NOMO-1 treated with DMSO at 0.1 percent for 48 hours (cell line): ENCODE measurements around the gene GREB1.

ENCODE experiments used
- DNase-seq: peaks from one replicate; lab custom pipeline; 2025; ENCODE audit not compliant: unreplicated experiment; lab: John Stamatoyannopoulos, UW

GREB1 gene

DNA sequence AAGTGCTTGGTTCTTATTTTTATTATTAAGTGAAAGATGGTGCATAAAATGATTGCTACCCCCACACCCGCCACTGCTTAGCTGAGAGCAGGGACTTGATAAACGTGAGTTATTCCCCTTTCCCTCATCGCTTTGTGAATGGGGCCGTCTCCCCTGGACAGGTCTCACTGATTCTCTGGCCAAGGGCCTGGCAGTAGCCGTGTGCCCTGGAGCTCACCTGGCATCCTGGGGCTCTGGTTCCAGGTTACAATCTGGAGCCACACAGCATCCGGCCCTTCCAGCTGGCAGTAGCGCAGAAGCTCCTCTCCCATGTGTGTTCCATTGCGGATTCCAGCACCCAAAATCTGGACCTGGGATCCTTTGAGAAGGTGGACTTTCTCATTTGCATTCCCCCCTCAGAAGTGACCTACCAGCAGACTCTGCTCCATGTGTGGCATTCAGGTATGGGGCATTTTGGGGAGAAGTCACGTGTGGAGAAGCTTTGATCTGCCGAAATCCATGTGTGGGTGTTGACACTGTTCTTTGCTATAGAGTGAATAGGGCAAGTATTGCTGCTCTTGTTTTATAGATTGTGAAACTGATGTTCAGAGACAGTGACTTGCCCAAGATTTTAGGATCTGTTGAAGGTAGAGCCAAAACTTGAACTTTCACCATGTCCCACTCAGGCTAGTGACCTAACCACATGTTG, 63.8 kb downstream of the GREB1 start:
- no peak for DNase-seq

DNA sequence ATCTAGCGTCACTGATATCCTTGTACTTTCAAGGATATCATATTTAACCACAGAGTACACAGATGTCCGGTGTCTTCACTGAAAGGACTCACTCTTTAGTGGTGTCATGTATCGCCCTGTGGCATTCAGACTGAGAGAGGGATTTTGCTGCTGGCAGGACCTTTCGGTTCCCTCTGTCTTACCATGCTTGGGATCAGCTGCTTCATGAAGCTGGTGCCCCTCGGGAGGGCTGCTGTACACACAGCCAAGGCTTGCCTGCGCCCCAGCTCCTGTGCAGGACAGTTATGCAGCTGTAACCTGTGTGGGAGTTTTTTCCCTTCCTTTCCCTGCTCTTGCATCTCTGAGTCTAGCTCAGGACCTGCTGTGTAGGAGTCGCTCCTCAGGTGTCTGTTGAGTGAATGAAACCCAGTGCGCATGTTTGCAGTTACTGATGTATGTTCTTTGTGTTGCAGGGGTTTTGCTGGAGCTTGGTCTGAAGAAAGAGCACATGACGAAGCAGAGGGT, 64.4 kb downstream of the GREB1 start:
- DNase-seq, result no peak

DNA sequence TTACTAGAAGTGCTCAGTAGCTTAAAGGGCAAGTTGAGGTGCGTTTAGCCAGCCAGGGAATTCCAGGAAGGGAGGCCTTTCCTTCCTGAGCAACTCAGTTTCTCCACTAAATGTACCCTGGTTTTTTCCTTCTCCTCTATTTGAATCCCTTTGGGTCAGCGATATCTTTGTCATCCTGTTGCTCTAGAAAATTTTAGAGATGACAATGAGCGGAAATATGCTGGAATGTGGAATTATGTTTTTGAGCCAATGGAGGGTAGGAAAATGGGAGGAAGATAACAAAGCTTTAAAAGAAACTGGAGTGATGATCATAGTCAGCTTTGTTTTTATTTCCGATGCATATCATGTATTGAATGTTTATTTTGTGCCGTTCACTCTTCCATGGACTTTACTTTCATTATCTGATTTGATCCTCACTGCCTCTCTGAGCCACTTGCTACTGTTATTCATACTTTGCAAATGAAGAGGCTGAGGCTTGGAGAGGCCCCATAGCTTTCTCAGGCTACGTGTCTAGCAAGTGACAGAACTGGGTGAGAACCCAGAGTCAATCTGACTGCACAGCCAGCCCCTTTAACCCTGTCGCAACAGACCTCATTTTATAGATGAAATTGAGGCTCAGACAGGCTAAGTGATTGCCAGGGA, 68.8 kb downstream of the GREB1 start:
- DNase-seq, result no peak

DNA sequence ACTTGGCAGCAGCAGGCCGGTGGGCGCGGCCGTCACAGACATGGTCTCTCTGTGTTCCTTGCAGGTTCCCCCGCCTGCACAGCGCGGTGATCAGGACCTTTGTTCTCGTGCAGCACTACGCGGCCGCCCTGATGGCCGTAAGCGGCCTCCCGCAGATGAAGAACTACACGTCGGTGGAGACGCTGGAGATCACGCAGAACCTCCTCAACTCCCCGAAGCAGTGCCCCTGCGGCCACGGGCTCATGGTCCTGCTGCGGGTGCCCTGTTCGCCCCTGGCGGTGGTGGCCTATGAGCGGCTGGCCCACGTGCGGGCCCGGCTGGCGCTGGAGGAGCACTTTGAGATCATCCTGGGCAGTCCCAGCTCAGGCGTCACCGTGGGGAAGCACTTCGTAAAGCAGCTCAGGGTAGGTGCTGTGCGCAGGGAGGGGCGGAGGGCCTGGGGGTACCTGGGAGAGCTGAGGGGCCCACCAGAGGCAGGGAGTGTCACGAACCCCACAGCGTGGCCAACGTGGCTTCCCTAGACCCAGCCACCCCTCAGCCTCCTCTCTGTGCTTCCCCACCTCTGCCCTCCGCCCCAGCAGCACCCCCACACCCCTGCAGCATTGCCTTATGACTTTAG, 76.9 kb downstream of the GREB1 start:
- DNase-seq, result no peak

DNA sequence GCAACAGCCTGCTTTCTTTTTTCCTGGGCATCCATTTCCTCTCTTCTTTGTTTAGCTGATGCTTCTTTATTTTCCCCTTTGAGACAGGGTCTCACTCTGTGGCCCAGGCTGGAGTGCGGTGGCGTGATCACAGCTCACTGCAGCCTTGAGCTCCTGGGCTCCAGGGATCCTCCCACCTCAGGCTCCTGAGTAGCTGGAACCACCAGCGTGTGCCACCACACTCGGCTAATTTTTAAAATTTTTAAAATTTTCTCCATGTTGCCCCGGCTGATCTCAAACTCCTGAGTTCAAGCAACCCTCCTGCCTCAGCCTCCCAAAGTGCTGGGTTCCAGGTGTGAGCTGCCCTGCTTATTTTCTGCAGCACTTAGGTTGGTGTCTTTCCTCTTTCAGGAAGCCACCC, 77.4 kb downstream of the GREB1 start:
- DNase-seq, result no peak

DNA sequence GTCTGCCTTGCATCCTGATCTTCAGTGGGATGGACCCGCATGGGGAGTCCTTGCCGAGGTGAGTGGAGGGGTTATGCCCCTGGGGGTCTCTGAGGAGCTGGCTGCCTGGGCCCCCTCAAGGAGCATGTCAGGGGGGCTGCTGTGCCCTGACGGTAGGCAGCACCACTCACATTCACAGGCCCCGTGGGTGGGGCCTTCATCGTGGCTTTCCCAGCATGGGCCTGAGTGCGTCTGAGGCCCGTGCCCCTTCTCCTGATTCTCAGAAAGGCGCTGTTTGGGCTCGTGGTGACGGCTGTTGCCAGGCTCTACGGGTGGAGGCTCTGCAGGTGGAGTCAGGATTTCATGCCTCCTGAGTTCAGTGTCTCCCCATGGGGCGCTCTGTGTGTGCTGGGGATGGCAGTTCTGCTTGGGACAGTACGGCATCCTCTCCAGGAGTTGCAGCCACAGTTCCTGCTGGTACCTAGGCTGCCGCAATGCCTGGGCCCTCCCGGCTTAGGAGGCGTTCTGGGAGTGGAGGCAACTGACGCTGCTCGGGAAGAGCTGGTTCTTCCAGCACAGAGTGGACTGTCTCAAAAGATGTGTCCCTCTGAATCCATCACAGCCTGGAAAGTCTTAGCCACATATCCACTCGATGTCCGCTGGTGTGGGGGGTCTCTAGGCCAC, 78.8 kb downstream of the GREB1 start:
- DNase-seq, result no peak

DNA sequence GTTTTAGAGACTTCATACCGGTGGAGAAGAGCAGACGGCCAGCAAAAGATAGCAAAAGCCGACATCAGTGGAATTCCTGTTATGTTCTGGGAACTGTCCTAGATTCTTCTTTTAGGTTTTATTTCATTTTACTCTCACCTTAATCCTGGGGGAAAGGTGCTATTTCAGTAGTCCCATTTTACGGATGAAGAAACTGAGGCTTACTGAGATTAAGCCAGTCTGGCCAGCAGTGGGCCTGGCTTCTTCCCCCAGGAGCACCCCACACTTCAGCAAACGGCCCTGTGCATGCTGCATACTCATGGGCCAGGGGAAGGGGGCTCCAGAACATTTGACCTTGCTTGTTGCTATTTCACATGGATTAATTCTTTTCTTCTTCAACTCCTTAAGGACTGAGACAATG, 79.5 kb downstream of the GREB1 start:
- DNase-seq, result no peak

DNA sequence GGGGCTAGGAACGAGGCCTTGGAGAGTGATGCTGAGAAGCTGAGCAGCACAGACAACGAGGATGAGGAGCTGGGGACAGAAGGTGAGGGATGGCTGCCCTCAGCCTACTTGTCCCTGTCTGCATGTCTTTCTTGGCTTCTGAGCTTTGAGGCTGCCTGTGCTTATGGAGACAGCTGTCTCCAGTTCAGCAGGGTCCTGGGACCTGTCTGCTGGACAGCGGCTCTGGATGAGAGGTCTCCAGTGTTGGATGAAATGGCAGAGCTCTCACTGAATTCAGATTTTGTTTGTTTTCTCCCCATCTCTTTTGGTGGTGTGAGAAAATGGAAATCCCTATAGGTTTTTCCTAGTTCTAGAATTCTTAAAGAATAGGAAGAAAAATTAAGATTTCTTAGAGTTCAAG, 81.4 kb downstream of the GREB1 start:
- DNase-seq, result no peak

DNA sequence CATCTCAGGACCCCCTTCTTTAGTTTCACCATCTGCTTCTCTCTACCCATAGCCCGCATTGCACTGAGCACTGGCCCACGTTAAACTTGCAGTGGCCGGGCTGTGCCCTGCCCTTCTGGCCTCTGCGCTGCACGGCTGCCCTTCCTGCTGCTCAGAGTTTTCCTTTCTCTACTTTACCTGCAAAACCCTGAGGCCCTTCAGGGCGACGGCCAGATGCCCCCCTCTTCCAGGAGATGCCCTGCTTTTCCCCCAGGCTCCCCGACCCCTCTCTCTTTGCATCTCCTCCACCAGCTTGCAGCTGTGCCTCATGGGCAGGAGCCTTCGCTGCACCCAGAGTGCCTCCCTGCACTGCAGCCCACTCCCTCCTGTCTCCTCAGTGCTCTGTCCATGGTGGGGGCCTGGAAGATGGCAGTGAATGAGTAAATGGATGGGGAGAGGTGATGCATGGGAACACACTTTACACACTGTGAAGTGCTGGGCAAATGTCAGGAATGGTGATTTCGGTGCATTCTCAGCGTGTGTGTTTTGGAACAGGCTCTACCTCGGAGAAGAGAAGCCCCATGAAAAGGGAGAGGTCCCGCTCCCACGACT, 82.3 kb downstream of the GREB1 start:
- DNase-seq, result no peak

DNA sequence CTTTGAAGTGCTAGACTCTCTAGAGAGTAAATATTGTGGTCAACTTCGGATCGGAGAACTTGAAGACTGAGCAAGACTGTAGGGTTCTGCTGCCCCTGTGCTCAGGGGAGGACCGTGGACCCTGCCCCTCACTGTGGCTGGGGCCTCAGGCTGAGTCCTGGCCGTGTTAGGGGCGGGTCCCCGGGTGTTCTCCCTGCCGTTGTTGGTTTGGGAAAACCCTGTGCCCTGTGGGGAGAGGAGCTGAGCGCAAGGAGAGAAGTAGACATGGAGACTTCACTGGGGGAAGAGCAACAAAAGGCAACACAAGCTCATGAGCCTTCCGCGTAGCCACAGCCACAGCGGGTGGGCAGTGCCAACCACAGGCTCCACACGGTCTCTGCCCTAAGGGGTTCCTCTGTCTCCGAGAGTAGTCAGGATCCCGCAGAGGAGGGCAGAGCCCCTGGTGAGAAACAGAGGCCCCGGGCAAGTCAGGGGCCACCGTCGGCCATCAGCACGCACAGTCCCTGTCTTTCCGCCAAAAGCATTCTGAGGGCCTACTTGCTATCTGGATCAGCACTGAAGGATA, 83.1 kb downstream of the GREB1 start:
- DNase-seq, result no peak

DNA sequence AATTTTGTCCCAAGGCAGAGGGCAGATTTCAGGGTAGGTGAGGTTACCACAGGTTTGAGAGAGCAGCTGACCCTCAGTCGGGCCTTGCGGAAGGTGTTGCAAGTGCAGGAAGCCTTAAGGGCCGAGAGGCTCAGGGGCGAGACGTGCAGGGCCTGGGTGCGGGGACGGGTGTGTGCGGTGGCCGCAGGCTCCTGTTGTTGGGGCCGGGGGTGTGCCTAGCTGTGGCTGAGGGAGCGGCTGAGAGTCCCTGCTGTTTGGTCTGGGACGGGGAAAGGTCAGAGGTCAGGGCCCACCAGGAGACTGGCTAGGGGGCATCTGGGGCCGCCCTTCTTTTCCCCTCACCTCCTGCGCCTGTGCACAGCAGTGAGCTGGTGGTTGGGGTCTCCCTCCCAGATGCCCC, 83.7 kb downstream of the GREB1 start:
- no peak for DNase-seq

DNA sequence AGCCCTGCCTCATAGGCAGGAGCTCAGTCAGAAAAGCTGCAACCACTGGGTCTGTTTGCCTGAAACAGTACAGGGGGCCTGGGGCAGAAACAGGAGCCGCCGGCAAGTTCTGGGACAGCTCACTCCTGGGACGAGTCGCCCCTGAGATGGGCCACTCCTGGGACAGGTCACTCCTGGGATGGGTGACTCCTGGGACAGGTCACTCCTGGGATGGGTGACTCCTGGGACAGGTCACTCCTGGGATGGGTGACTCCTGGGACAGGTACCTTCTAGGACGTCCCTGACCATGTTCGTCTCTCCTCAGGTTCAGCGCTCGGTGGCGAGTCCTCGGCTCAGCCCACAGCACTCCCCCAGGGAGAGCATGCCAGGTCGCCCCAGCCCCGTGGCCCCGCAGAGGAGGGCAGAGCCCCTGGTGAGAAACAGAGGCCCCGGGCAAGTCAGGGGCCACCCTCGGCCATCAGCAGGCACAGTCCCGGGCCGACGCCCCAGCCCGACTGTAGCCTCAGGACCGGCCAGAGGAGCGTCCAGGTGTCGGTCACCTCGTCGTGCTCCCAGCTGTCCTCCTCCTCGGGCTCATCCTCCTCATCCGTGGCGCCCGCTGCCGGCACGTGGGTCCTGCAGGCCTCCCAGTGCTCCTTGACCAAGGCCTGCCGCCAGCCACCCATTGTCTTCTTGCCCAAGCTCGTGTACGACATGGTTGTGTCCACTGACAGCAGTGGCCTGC, 84.3 kb downstream of the GREB1 start:
- no peak for DNase-seq

DNA sequence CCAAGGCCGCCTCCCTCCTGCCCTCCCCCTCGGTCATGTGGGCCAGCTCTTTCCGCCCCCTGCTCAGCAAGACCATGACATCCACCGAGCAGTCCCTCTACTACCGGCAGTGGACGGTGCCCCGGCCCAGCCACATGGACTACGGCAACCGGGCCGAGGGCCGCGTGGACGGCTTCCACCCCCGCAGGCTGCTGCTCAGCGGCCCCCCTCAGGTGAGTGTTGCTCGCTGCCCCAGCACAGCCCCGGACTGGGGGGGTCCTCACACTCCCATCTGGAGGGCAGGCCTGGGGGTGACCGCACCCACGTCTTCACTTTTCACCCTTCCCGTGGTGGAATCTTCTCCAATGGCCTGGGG, 84.8 kb downstream of the GREB1 start:
- DNase-seq, result no peak

DNA sequence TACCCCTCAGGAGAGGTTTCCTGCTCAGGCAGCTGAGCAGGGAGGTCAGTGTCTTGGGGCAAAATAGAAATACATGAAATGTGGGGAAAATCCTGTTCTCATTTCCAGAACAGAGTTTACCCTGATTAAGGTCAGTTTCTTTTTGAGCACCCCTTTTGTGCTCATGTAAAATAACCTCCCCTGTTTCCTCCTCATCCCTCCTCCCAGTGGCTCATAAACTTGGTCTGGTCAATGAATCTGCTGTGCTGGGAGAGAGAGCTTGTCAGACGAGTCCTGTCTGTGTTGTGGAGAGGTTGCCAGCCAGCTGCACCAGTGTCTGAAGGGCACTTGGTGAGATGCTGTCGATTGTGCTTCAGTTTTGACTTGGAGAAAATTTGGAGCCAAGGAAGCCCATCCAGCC, 87.6 kb downstream of the GREB1 start:
- no peak for DNase-seq

DNA sequence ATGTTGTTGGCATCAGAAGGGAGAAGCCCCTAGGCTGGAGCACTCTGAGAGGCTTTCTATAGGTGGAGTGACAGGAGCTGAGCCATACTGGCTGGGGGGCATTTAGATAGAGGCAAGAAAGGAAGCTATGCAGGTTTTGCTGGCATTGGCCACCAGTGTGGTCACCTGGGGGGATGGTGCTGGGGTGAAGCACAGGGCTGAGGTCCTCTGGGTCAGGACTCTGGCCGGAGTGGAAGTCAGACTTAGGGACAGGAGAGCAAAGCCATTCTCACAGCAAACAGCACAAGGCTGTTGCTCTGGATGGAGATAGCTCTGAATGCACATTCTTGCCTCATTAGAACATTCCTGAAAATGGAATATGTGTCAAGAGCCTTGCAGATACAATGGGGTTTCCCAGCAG, 88.8 kb downstream of the GREB1 start:
- DNase-seq, result no peak

DNA sequence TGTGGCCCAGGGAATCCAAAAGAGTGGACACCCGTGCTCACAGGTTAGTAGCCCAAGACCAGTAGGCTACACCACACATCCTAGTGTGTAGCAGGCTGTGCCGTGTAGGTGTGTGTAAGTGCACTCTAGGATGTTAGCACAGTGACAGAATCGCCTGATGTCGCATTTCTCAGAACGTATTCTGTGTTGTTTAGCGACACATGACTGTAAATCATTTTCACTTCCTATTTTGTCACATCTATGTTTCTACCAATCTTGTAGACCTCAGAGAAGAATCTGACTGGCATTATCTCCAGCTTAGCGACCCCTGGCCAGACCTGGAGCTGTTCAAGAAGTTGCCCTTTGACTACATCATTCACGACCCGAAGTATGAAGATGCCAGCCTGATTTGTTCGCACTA, 91.0 kb downstream of the GREB1 start:
- peak; percentile 37 for DNase-seq

DNA sequence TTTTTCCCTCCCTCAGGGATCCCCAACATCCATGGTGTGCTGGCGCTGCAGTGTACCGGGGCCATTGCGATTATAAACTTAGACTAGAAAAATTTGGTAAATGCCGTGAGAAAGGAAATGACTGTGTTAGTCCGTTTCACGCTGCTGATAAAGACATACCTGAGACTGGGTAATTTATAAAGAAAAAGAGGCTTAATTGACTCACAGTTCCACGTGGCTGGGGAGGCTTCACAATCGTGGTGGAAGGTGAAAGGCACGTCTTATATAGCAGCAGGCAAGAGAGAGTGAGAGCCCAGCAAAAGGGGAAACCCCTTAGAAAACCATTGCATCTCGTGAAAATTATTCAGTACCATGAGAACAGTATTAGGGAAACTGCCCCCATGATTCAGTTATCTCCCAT, 91.8 kb downstream of the GREB1 start:
- no peak for DNase-seq

DNA sequence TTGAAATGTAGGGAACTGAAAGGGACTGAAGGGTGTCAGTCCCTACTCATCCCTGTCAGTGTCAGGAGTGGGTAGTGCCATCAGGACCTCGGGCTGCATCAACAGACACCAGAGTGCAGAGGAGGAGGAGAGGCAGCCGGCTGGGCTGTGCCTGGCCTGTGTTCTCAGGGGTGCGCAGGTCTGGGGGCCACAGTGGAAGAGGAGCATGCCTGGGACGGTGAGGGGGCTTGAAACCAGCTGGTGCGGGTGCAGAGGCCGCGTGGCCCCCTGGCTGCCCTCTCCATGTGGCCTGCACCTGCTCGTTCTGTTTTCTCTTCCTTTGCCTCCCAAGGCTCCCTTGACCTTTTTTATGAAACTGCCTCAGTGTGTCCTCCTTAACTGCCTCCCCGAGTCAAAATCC, 94.8 kb downstream of the GREB1 start:
- DNase-seq, result no peak

DNA sequence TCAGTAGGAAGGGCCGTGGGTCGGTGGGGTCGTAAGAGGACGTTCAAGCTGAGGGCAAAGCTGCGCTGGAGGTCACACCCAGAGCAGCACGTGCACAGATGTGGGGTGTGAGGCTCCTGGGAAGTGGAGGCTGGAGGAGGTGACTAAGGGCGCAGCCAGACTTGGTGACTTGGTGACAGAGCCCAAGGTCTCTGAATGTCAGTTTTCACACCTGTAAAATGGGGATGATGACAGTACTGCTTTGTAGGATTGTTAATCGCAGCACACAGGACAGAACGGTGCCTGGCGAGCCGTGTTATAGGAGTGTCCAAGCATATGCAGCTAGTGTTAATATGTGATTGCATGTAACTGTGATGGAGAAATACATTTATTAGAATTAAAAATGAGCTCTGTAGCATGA, 95.4 kb downstream of the GREB1 start:
- DNase-seq, result no peak

DNA sequence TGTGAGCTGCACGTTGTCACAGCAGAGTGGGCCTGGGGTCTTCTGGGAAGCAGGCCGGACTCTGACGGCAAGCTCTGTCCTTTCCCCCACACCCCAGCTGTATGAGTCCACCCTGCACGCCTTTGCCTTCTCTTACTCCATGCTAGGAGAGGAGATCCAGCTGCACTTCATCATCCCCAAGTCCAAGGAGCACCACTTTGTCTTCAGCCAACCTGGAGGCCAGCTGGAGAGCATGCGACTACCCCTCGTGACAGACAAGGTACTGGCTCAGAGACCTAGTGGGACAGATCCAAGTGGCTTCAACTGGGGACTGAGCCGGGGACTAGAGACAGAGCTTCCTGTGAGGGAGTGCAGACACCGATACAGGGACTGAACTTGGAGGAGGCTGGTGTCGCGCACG, 96.0 kb downstream of the GREB1 start:
- DNase-seq, result no peak

DNA sequence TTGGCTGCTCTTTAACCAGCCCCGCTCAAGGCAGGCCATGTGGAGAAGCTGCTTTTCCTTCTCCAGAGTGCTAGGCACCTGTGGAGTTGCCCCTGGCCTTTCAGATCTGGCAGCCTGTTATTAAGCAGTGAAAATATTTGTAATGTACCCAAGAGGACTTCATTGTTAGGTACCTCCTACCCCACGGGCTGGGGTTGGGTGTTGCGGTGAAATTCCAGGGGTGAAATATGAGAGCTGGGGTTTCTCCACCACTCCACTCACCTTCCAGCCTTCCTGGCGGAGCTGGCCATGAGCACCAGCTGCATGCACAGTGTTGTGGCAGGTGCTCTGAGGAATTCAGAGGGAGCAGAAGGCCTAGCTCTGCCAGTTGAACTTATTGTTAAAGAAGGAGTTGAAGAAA, 97.0 kb downstream of the GREB1 start:
- DNase-seq, result no peak
